ENCODE results near the gene PLA1A.

Gene PLA1A

GRCh38 chr3:119639494-119640350 is 42.0 kb downstream of the PLA1A start:
- DNase-seq, result peak; percentile 76

GRCh38 chr3:119641416-119641815 is 43.7 kb downstream of the PLA1A start:
- no peak for DNase-seq

GRCh38 chr3:119642746-119643473 is 45.2 kb downstream of the PLA1A start:
- peak; percentile 47 for DNase-seq

- DNase-seq, result peak; percentile 53
Observed at GRCh38 chr3:119643528-119643927, 45.8 kb downstream of the PLA1A start.

GRCh38 chr3:119644481-119644880 is 46.8 kb downstream of the PLA1A start:
- no peak for DNase-seq

GRCh38 chr3:119645813-119646212 is 48.1 kb downstream of the PLA1A start:
- DNase-seq, result no peak

GRCh38 chr3:119647171-119647570 is 49.5 kb downstream of the PLA1A start:
- no peak for DNase-seq

GRCh38 chr3:119647843-119648575 is 50.3 kb downstream of the PLA1A start:
- DNase-seq, result no peak

GRCh38 chr3:119649761-119650160 is 52.1 kb downstream of the PLA1A start:
- DNase-seq, result no peak

GRCh38 chr3:119652306-119653033 is 54.8 kb downstream of the PLA1A start:
- DNase-seq, result no peak

- no peak for DNase-seq
Observed at GRCh38 chr3:119653876-119654275, 56.2 kb downstream of the PLA1A start.

GRCh38 chr3:119657887-119658702 is 60.4 kb downstream of the PLA1A start:
- peak; percentile 72 for DNase-seq

GRCh38 chr3:119658994-119659393 is 61.3 kb downstream of the PLA1A start:
- DNase-seq, result no peak

- peak; percentile 72 for DNase-seq
Observed at GRCh38 chr3:119659606-119660291, 62.1 kb downstream of the PLA1A start.

GRCh38 chr3:119660474-119661440 is 63.1 kb downstream of the PLA1A start, which contains the start of gene POPDC2:
Gene POPDC2, minus strand, starts transcription at chr3:119660589. Its CDS starts 166 bp downstream, at chr3:119660423.
- DNase-seq, result no peak

- DNase-seq, result peak; percentile 27
Observed at GRCh38 chr3:119662604-119663373, 65.1 kb downstream of the PLA1A start.

- DNase-seq, result no peak
Observed at GRCh38 chr3:119663885-119664284, 66.2 kb downstream of the PLA1A start.

GRCh38 chr3:119664370-119664769 is 66.7 kb downstream of the PLA1A start:
- DNase-seq, result peak; percentile 27

GRCh38 chr3:119664850-119665379 is 67.2 kb downstream of the PLA1A start:
- DNase-seq, result peak; percentile 89

All from suppressor macrophage treated with lipopolysaccharide for 4 hours (primary cell).